Activated CD4-positive, alpha-beta T cell treated with anti-CD3 and anti-CD28 coated beads, Interleukin-2, amount 10 ng/mL, durations not matched to agents 7 days and 5 days (primary cell): ENCODE measurements around the gene EN1. TPM values are rescaled to one million over a fixed set of nuclear protein-coding genes. Genes with fewer than 3 reads are reported as not detected.

ENCODE experiments used
- CTCF ChIA-PET: fragments of 350-600 bp; sonication (Branson Sonifier 250); formaldehyde crosslinking; loops from one replicate; lab custom pipeline; 2021; ENCODE audit warnings: antibody characterized with exemption; lab: Charles Lee
- POLR2A ChIA-PET: fragments of 350-600 bp; sonication (Branson Sonifier 250); formaldehyde crosslinking; loops from one replicate; lab custom pipeline; 2021; ENCODE audit warnings: antibody characterized with exemption; lab: Charles Lee
- DNase-seq: peaks from one replicate; pipeline ENCODE4 v3.0.0-alpha.2; 2020
- H3K27ac Mint-ChIP-seq: one replicate; pipeline ENCODE4 v1.8.0; 2021; ENCODE audit warnings: mild to moderate bottlenecking, moderate library complexity, mixed read lengths
- H3K27me3 Mint-ChIP-seq: one replicate; pipeline ENCODE4 v1.8.0; 2021; ENCODE audit warnings: mixed read lengths
- H3K36me3 Mint-ChIP-seq: one replicate; pipeline ENCODE4 v1.8.0; 2021; ENCODE audit warnings: low read depth, mixed read lengths
- H3K4me1 Mint-ChIP-seq: one replicate; pipeline ENCODE4 v1.8.0; 2021; ENCODE audit warnings: mixed read lengths
- H3K4me3 Mint-ChIP-seq: one replicate; pipeline ENCODE4 v1.8.0; 2021; ENCODE audit warnings: mild to moderate bottlenecking, moderate library complexity, mixed read lengths
- H3K9me3 Mint-ChIP-seq: one replicate; pipeline ENCODE4 v1.8.0; 2021; ENCODE audit warnings: mixed read lengths
- total RNA-seq, 2 experiments: library from RNA; stranded (reverse); gene quantifications; one replicate each; pipeline ENCODE4 v1.2.3, GENCODE V29; 2021

The EN1 gene
- total RNA-seq, 2 experiments from 2014 or later = not detected

- Mint-ChIP-seq H3K4me1 (peaks cover 14% of the 10 kb centered on the region), H3K27ac (peak overlapping the region; percentile 74)
- DNase-seq = no peak
Measured at GRCh38 chr2:118853651-118854291, 6.3 kb upstream of the EN1 start.

GRCh38 chr2:118853129-118853640, 5.7 kb upstream of the EN1 start:
- peaks cover 9% of the 10 kb centered on the region for H3K36me3 Mint-ChIP-seq
- POLR2A ChIA-PET = no interaction called here

More at GRCh38 chr2:118853651-118854291, 6.3 kb upstream of the EN1 start:
- H3K27me3 Mint-ChIP-seq = peaks cover 84% of the 10 kb centered on the region
- H3K36me3 Mint-ChIP-seq = peaks cover 6% of the 10 kb centered on the region
- no peaks in the 10 kb centered on the region for H3K9me3 Mint-ChIP-seq
- H3K4me3 Mint-ChIP-seq = peak overlapping the region; percentile 49
- CTCF ChIA-PET = interaction anchor here (0.9 to 1.0 kb wide), 2 partner anchors 11 to 612 kb away, joined by 3 to 4 read pairs; no protein-coding TSS in a partner anchor
- POLR2A ChIA-PET = no interaction called here

GRCh38 chr2:118852605-118853128, 5.2 kb upstream of the EN1 start:
- Mint-ChIP-seq H3K36me3 (peaks cover 8% of the 10 kb centered on the region), H3K27me3 (peaks cover 88% of the 10 kb centered on the region), H3K27ac (no peak overlapping the region), H3K4me1 (peaks cover 15% of the 10 kb centered on the region), H3K4me3 (no peak overlapping the region), H3K9me3 (no peaks in the 10 kb centered on the region)
- DNase-seq = no peak
- POLR2A ChIA-PET = no interaction called here
- CTCF ChIA-PET = interaction anchor here (1.0 kb wide), 1 partner anchor 9 kb away, joined by 4 read pairs; no protein-coding TSS in a partner anchor

More at GRCh38 chr2:118853129-118853640, 5.7 kb upstream of the EN1 start:
- Mint-ChIP-seq H3K4me1 (peaks cover 16% of the 10 kb centered on the region), H3K27ac (peak overlapping the region; percentile 31), H3K4me3 (no peak overlapping the region), H3K9me3 (no peaks in the 10 kb centered on the region), H3K27me3 (peaks cover 90% of the 10 kb centered on the region)
- CTCF ChIA-PET = interaction anchor here (1.0 kb wide), 1 partner anchor 10 kb away, joined by 4 read pairs; no protein-coding TSS in a partner anchor
- no peak for DNase-seq

- ChIA-PET CTCF (no interaction called here), POLR2A (no interaction called here)
- Mint-ChIP-seq H3K27me3 (peaks cover 87% of the 10 kb centered on the region), H3K4me3 (no peak overlapping the region), H3K36me3 (peaks cover 10% of the 10 kb centered on the region), H3K4me1 (peaks cover 16% of the 10 kb centered on the region), H3K27ac (peak overlapping the region; percentile 31), H3K9me3 (no peaks in the 10 kb centered on the region)
- no peak for DNase-seq
Measured at GRCh38 chr2:118851650-118852049, 4.2 kb upstream of the EN1 start.

GRCh38 chr2:118850901-118851415, 3.5 kb upstream of the EN1 start:
- H3K27me3 Mint-ChIP-seq = peaks cover 82% of the 10 kb centered on the region
- POLR2A ChIA-PET = no interaction called here
- CTCF ChIA-PET = no interaction called here
- H3K36me3 Mint-ChIP-seq = peaks cover 11% of the 10 kb centered on the region
- DNase-seq = no peak
- H3K9me3 Mint-ChIP-seq = no peaks in the 10 kb centered on the region
- no peak overlapping the region for H3K4me3 Mint-ChIP-seq
- H3K4me1 Mint-ChIP-seq = peaks cover 14% of the 10 kb centered on the region
- peak overlapping the region; percentile 63 for H3K27ac Mint-ChIP-seq

- no peak overlapping the region for H3K4me3 Mint-ChIP-seq
Measured at GRCh38 chr2:118850168-118850900, 2.9 kb upstream of the EN1 start.

GRCh38 chr2:118849226-118850167, 2.0 kb upstream of the EN1 start:
- Mint-ChIP-seq H3K27ac (peak overlapping the region; percentile 60), H3K27me3 (peaks cover 87% of the 10 kb centered on the region), H3K9me3 (no peaks in the 10 kb centered on the region), H3K4me3 (peak overlapping the region; percentile 34), H3K4me1 (peaks cover 16% of the 10 kb centered on the region), H3K36me3 (peaks cover 17% of the 10 kb centered on the region)
- no peak for DNase-seq
- CTCF ChIA-PET = interaction anchor here (0.8 kb wide), 1 partner anchor 8 kb away, joined by 3 read pairs; no protein-coding TSS in a partner anchor
- POLR2A ChIA-PET = no interaction called here

More at GRCh38 chr2:118850168-118850900, 2.9 kb upstream of the EN1 start:
- peaks cover 14% of the 10 kb centered on the region for H3K36me3 Mint-ChIP-seq
- CTCF ChIA-PET = no interaction called here
- no peak overlapping the region for H3K27ac Mint-ChIP-seq
- peaks cover 14% of the 10 kb centered on the region for H3K4me1 Mint-ChIP-seq
- DNase-seq = no peak
- POLR2A ChIA-PET = no interaction called here
- peaks cover 85% of the 10 kb centered on the region for H3K27me3 Mint-ChIP-seq
- no peaks in the 10 kb centered on the region for H3K9me3 Mint-ChIP-seq

GRCh38 chr2:118848381-118849225, 1.2 kb upstream of the EN1 start:
- Mint-ChIP-seq H3K4me1 (peaks cover 14% of the 10 kb centered on the region), H3K27me3 (peaks cover 86% of the 10 kb centered on the region), H3K36me3 (peaks cover 15% of the 10 kb centered on the region), H3K27ac (peak overlapping the region; percentile 78), H3K9me3 (no peaks in the 10 kb centered on the region), H3K4me3 (peak overlapping the region; percentile 39)
- DNase-seq = no peak
- ChIA-PET CTCF (interaction anchor here (1.4 kb wide), 1 partner anchor 15 kb away, joined by 4 read pairs; no protein-coding TSS in a partner anchor), POLR2A (no interaction called here)

GRCh38 chr2:118847762-118848172, 319 bp upstream of the EN1 start:
- peaks cover 15% of the 10 kb centered on the region for H3K36me3 Mint-ChIP-seq
- CTCF ChIA-PET = interaction anchor here (1.4 kb wide), 1 partner anchor 14 kb away, joined by 4 read pairs; no protein-coding TSS in a partner anchor
- H3K4me1 Mint-ChIP-seq = peaks cover 16% of the 10 kb centered on the region
- no peaks in the 10 kb centered on the region for H3K9me3 Mint-ChIP-seq
- POLR2A ChIA-PET = no interaction called here
- no peak for DNase-seq
- H3K27ac Mint-ChIP-seq = no peak overlapping the region
- H3K27me3 Mint-ChIP-seq = peaks cover 85% of the 10 kb centered on the region
- no peak overlapping the region for H3K4me3 Mint-ChIP-seq

GRCh38 chr2:118846442-118846952, 951 bp downstream of the EN1 start:
- Mint-ChIP-seq H3K27ac (no peak overlapping the region), H3K4me3 (no peak overlapping the region), H3K36me3 (peaks cover 15% of the 10 kb centered on the region), H3K27me3 (peaks cover 80% of the 10 kb centered on the region), H3K9me3 (no peaks in the 10 kb centered on the region), H3K4me1 (peaks cover 19% of the 10 kb centered on the region)
- ChIA-PET CTCF (no interaction called here), POLR2A (no interaction called here)
- no peak for DNase-seq
